Glutamatergic neuron (in vitro differentiated cells): Measurements from ENCODE around the gene CCSAP. TPM values are rescaled to one million over a fixed set of nuclear protein-coding genes. Genes with fewer than 3 reads are reported as not detected.
A peak's percentile ranks its signal among the peaks of the same experiment; 100 is the strongest.
"Not testable (repeated sequence)": the region's sequence is repeated elsewhere in the genome, so short reads cannot be mapped to it uniquely, and the experiment has no call there.

Experiments used
- DNase-seq: peaks from one replicate; pipeline ENCODE4 v3.0.0; 2022
- H3K27ac Mint-ChIP-seq: one replicate; pipeline ENCODE4 v1.8.0; 2020; ENCODE audit warnings: mild to moderate bottlenecking, mixed read lengths, inconsistent platforms; ENCODE audit not compliant: unreplicated experiment
- H3K27me3 Mint-ChIP-seq: one replicate; pipeline ENCODE4 v1.8.0; 2020; ENCODE audit warnings: mild to moderate bottlenecking, moderate library complexity, mixed read lengths, inconsistent platforms; ENCODE audit not compliant: unreplicated experiment
- H3K36me3 Mint-ChIP-seq: one replicate; pipeline ENCODE4 v1.8.0; 2020; ENCODE audit warnings: mild to moderate bottlenecking, mixed read lengths, inconsistent platforms; ENCODE audit not compliant: unreplicated experiment
- H3K4me1 Mint-ChIP-seq: one replicate; pipeline ENCODE4 v1.8.0; 2020; ENCODE audit warnings: mild to moderate bottlenecking, low read depth, mixed read lengths, inconsistent platforms; ENCODE audit not compliant: unreplicated experiment
- H3K4me3 Mint-ChIP-seq: one replicate; pipeline ENCODE4 v1.8.0; 2020; ENCODE audit warnings: mild to moderate bottlenecking, mixed read lengths, inconsistent platforms; ENCODE audit not compliant: unreplicated experiment
- H3K9me3 Mint-ChIP-seq: one replicate; pipeline ENCODE4 v1.8.0; 2020; ENCODE audit warnings: mild to moderate bottlenecking, moderate library complexity, mixed read lengths, inconsistent platforms; ENCODE audit not compliant: unreplicated experiment
- CTCF ChIP-seq: fragments of 200-600 bp; sonication (generic); IDR thresholded peaks from one replicate; pipeline ENCODE4 v1.5.0; 2021; ENCODE audit not compliant: partially characterized antibody, unreplicated experiment
- total RNA-seq: library from RNA; stranded (reverse); fragmentation: NEBNext Ultra II Directional; extraction: Animal tissue kit (Norgen Biotek cat#: 25700); gene quantifications from one replicate; pipeline ENCODE4 v1.2.1, GENCODE V29; 2021; ENCODE audit not compliant: unreplicated experiment

Gene CCSAP
- total RNA-seq, 1 donor from 2014 or later: 18.5 TPM

GRCh38 chr1:229328598-229329362 lies 14.1 kb downstream of the CCSAP start:
- peaks cover 2% of the 10 kb centered on the region for H3K9me3 Mint-ChIP-seq
- no peak for TF ChIP-seq CTCF
- H3K27ac Mint-ChIP-seq: no peak overlapping the region

GRCh38 chr1:229327765-229328164 lies 15.1 kb downstream of the CCSAP start:
- H3K27me3 Mint-ChIP-seq, H3K9me3 Mint-ChIP-seq, DNase-seq, H3K4me3 Mint-ChIP-seq, H3K27ac Mint-ChIP-seq, H3K4me1 Mint-ChIP-seq, H3K36me3 Mint-ChIP-seq: not testable (repeated sequence)

More at GRCh38 chr1:229328598-229329362, 14.1 kb downstream of the CCSAP start:
- H3K27me3 Mint-ChIP-seq: peaks cover 3% of the 10 kb centered on the region
- peaks cover 7% of the 10 kb centered on the region for H3K4me1 Mint-ChIP-seq
- no peak for DNase-seq
- H3K36me3 Mint-ChIP-seq: no peaks in the 10 kb centered on the region
- H3K4me3 Mint-ChIP-seq: no peak overlapping the region

- peak overlapping the region; percentile 46 for H3K27ac Mint-ChIP-seq
- H3K9me3 Mint-ChIP-seq: peaks cover 2% of the 10 kb centered on the region
- DNase-seq: no peak
- peaks cover 7% of the 10 kb centered on the region for H3K4me1 Mint-ChIP-seq
- H3K4me3 Mint-ChIP-seq: no peak overlapping the region
- no peaks in the 10 kb centered on the region for H3K36me3 Mint-ChIP-seq
- TF ChIP-seq CTCF: no peak
- peaks cover 5% of the 10 kb centered on the region for H3K27me3 Mint-ChIP-seq
These were observed 16.2 kb downstream of the CCSAP start for GRCh38 chr1:229326601-229327000.

- Mint-ChIP-seq H3K4me1 (peaks cover 7% of the 10 kb centered on the region), H3K27ac (peak overlapping the region; percentile 46), H3K9me3 (peaks cover 2% of the 10 kb centered on the region), H3K4me3 (no peak overlapping the region), H3K36me3 (no peaks in the 10 kb centered on the region), H3K27me3 (peaks cover 5% of the 10 kb centered on the region)
- no peak for TF ChIP-seq CTCF
- DNase-seq: no peak
These were observed 16.9 kb downstream of the CCSAP start for GRCh38 chr1:229325853-229326487.

GRCh38 chr1:229325401-229325800 lies 17.4 kb downstream of the CCSAP start:
- Mint-ChIP-seq H3K4me3 (no peak overlapping the region), H3K27me3 (peaks cover 5% of the 10 kb centered on the region), H3K4me1 (peaks cover 7% of the 10 kb centered on the region), H3K27ac (no peak overlapping the region), H3K36me3 (no peaks in the 10 kb centered on the region), H3K9me3 (peaks cover 2% of the 10 kb centered on the region)
- TF ChIP-seq CTCF: no peak
- DNase-seq: no peak
